ENCODE data around the gene GOLGA2. TPM values are rescaled to one million over a fixed set of nuclear protein-coding genes. Genes with fewer than 3 reads are reported as not detected.

GOLGA2 gene
- total and polyA plus RNA-seq, 2 of the 13 experiments (the other 11 are each of a cell fraction or from before 2014, with no cell fraction given) = 45.3 to 45.8 TPM

DNA sequence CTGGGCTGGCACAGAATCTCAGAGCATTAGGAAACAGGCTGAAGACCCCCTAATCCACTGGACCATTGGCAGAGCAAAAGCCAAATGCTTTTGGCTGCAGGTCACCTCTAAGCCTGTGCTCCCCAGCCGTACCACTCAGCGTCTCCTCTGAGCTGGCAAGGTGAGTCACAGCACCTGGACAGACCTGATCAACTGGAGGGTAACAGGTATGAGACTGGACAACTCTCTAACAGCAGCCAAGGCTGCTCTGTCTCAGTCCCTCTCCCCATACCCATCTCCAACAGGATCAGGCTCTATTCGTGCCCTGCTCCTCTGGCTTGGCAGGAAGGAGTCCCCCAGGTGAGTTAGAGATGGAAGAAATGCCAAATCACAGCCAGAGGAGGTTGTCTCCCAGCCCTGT, 4.7 kb downstream of the GOLGA2 start:
- no peak overlapping the region for H3K9ac ChIP-seq (ENCODE audit: insufficient read depth, low read depth, low read length)
- no peak for DNase-seq (ENCODE audit: low spot score)
- no TSS peak for BruUV-seq (replicated peaks)
- peaks cover 11 to 59% of the 10 kb centered on the region in 2 experiments for H3K36me3 ChIP-seq (replicated peaks in 1 of 2; ENCODE audit: control insufficient read depth in 1 of 2, insufficient read depth in 2 of 2, low read length in 2 of 2)
- 0 out of 2 replicates have a peak, but pooled peaks cover 5% of the 10 kb centered on the region for H4K20me1 ChIP-seq (ENCODE audit: insufficient read depth, low read length)
- no peak for TF ChIP-seq ZNF44 (CRISPR knock-in tag; IDR thresholded peaks at IDR 0.05)
- 0 out of 2 replicates have a peak, but pooled peaks have one; percentile 26 for TF ChIP-seq RBFOX2 (IDR thresholded peaks at IDR 0.05; ENCODE audit: low read depth, low read length)
- no peaks in the 10 kb centered on the region; a peak in 1 of 5 replicates for H3K27me3 ChIP-seq (ENCODE audit: control insufficient read depth in 1 of 2, insufficient read depth in 2 of 2, low read length in 2 of 2)
- POLR2A ChIA-PET = no interaction called here
- peaks cover 16% of the 10 kb centered on the region for H3K4me1 ChIP-seq (ENCODE audit: insufficient read depth, low read length)
- H3K4me2 ChIP-seq (ENCODE audit: low read depth, low read length) = no peak overlapping the region
- no peak overlapping the region for H2AFZ ChIP-seq (ENCODE audit: low read length)
- H3K27ac ChIP-seq (ENCODE audit: extremely low read length, insufficient read depth, low read length) = no peak overlapping the region
- FAIRE-seq = no peak
- intact Hi-C loops (cut with micrococcal nuclease; ENCODE audit: unreplicated experiment) = no loop called here
- H3K4me3 ChIP-seq (replicated peaks in 1 of 3; ENCODE audit: insufficient read depth in 1 of 3, low read depth in 2 of 3, low read length in 3 of 3) = no peak overlapping the region
- ATAC-seq = no peak
- peaks cover 24% of the 10 kb centered on the region for H3K79me2 ChIP-seq (ENCODE audit: insufficient read depth, low read length)
- in situ Hi-C loops (cut with HindIII; ENCODE audit: extremely low pct_ligation_motif_present, low pct_unique_long_range_greater_than_20kb) = no loop called here
- no peaks in the 10 kb centered on the region for H3K9me3 ChIP-seq (ENCODE audit: low read length)
- WGBS (ENCODE audit: low lambda C conversion rate) = 94% methylated on average over 3 of the region's 3 CpGs
- CTCF ChIA-PET (ENCODE audit: low intra/inter-chr PET ratio, low total read pairs) = no interaction called here

DNA sequence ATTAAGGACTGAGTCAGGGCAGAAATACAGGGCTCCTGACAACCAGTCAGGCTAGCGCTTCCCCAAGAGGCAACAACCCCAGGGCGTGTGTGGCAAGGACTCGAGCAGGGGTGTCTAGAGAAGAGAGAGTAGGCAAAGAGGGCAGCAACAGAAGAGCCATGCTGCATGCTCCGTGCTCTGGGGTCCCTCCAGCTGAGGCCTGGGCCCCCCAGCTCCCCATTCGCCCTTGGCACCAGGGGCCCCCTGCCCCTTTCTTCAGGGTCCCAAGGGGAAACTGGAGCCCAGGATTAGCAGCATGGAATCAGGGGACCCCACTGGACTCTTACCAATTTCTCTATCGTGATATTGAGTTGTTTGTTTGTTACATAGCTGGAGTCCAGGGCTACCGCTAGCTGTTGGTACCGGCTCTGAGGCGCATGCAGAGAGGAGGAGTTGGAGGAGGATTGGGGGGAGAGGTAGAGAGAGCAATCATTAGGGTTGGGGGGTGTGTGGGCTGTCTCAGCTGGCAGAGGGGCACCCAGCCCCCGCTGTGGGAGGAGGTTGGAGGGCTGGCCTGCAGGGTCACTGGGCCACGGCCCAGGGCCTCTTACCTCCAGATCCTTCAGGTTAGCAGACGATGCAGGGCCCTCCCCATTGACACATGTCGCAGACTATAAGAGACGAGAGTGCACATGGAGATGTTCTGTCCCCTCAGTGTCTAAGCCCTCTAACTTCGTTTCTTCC, 8.8 kb downstream of the GOLGA2 start:
- FAIRE-seq (no peak), ATAC-seq (no peak), DNase-seq (ENCODE audit: low spot score) (no peak)
- H3K4me1 ChIP-seq (ENCODE audit: insufficient read depth, low read length) = no peaks in the 10 kb centered on the region
- H3K4me2 ChIP-seq (ENCODE audit: low read depth, low read length) = no peak overlapping the region
- H2AFZ ChIP-seq (ENCODE audit: low read length) = no peak overlapping the region
- POLR2A ChIA-PET = interaction anchor here (1.3 kb wide), 2 partner anchors 9 to 15 kb away, joined by 3 to 4 read pairs; partner anchors contain the start of genes GOLGA2 and SWI5
- H3K27me3 ChIP-seq (ENCODE audit: control insufficient read depth in 1 of 2, insufficient read depth in 2 of 2, low read length in 2 of 2) = no peaks in the 10 kb centered on the region
- H3K4me3 ChIP-seq (replicated peaks in 1 of 3; ENCODE audit: insufficient read depth in 1 of 3, low read depth in 2 of 3, low read length in 3 of 3) = no peak overlapping the region
- peaks cover 17 to 67% of the 10 kb centered on the region in 2 experiments for H3K36me3 ChIP-seq (replicated peaks in 1 of 2; ENCODE audit: control insufficient read depth in 1 of 2, insufficient read depth in 2 of 2, low read length in 2 of 2)
- TF ChIP-seq NCOR1 (IDR thresholded peaks at IDR 0.05; ENCODE audit: borderline replicate concordance, low read length) = no peak
- TF ChIP-seq, protein P1, sequence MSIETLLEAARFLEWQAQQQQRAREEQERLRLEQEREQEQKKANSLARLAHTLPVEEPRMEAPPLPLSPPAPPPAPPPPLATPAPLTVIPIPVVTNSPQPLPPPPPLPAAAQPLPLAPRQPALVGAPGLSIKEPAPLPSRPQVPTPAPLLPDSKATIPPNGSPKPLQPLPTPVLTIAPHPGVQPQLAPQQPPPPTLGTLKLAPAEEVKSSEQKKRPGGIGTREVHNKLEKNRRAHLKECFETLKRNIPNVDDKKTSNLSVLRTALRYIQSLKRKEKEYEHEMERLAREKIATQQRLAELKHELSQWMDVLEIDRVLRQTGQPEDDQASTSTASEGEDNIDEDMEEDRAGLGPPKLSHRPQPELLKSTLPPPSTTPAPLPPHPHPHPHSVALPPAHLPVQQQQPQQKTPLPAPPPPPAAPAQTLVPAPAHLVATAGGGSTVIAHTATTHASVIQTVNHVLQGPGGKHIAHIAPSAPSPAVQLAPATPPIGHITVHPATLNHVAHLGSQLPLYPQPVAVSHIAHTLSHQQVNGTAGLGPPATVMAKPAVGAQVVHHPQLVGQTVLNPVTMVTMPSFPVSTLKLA (IDR thresholded peaks at IDR 0.05) = peak; percentile 86
- no peak overlapping the region for H3K27ac ChIP-seq (ENCODE audit: extremely low read length, insufficient read depth, low read length)
- H3K9me3 ChIP-seq (ENCODE audit: low read length) = no peaks in the 10 kb centered on the region
- intact Hi-C loops (cut with micrococcal nuclease; ENCODE audit: unreplicated experiment) (no loop called here), in situ Hi-C loops (cut with HindIII; ENCODE audit: extremely low pct_ligation_motif_present, low pct_unique_long_range_greater_than_20kb) (no loop called here)
- H3K9ac ChIP-seq (ENCODE audit: insufficient read depth, low read depth, low read length) = no peak overlapping the region
- BruUV-seq (replicated peaks) = no TSS peak
- no peaks in the 10 kb centered on the region for H4K20me1 ChIP-seq (ENCODE audit: insufficient read depth, low read length)
- CTCF ChIA-PET (ENCODE audit: low intra/inter-chr PET ratio, low total read pairs) = no interaction called here
- 97% methylated on average over 13 of the region's 15 CpGs for WGBS (ENCODE audit: low lambda C conversion rate)
- H3K79me2 ChIP-seq (ENCODE audit: insufficient read depth, low read length) = no peaks in the 10 kb centered on the region

Data from HepG2 (cell line).